NCI-H1105 treated with DMSO at 0.1 percent for 48 hours (cell line): Measurements from ENCODE around the gene GYPB.
"Not testable (repeated sequence)": the region's sequence is repeated elsewhere in the genome, so short reads cannot be mapped to it uniquely, and the experiment has no call there.

Experiments used
- DNase-seq: peaks from one replicate; lab custom pipeline; 2025; lab: John Stamatoyannopoulos, UW

The GYPB gene

DNA sequence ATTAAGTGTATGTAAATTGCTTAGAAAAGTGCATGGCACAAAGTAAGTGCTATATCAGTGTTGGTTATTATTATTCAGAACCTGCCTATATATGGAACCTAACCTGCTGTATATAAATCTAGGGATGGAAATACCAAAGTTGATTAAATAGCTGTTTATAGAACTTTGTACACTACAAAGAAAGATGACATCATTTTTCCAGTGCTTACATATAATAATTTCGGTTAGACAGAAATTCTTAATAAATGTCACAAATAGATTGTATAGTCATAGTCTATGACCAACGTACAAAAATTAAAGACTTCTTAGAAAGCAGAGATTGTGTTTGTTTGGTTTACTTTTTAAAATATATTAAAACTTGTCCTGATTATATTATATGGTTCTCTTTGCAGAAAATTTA lies 4.4 kb downstream of the GYPB start:
- DNase-seq: no peak

DNA sequence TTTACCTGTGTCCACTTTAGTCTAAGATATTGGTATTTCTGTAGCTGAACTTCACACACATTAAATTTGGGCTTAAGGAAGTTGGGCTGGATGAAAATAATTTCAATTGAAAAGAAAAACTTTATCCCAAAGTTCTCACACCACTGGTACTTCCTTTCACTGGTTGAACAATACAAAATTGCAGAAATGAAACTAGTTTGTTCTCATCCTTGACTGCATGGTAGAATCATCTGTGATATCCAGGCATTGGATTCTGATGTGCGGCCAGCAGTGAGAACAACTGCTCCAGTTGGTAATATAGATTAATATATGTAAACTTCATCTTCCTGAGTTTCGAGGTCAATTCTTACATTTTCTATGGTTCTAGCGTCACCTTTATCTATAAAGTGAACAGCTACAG lies 10.6 kb downstream of the GYPB start:
- not testable (repeated sequence) for DNase-seq

DNA sequence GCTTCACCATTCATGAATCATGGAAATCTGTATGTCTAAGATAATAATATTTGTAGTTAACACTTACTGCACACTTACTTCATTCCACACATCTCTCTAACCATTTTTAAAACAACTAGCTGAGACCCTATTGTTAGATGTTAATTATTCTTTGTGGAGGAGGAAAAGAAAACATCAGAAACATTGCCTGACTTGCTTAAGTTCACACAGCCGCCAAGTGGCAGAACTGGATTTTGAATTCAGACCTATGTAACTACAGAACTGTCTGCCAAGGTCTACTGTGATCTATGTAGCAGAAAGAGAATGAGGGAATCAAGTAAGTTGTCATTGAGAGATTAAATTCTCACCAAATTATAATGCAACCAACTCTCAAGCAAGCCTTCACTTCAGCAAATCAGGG lies 11.2 kb downstream of the GYPB start:
- DNase-seq: not testable (repeated sequence)

DNA sequence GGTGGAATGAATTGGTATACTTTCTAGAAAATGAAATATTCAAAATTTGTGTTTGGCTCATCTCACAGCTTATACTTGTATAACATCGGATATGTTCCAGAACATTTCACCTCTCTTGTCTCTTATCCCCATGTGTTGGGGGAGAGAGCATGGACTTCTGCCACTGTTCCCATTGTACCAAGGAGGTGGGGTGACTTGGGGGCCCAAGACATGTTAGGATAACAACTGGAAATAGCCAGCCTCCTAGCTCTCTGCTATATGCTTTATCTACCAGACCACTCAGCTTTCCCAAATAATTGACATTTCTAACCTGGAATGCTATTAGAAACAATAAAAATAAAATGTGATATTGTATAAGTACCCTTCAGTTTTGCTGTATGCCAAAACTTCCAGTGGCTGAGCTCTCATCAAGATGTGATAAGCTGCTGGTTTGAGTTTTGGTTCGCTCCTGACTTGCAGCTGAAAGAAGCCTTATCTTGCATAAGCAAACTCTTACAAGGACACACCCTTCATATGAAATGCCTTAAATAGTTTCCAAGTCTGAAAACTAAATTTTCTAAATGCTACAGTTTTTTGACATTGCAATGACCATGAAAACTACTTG lies 12.9 kb downstream of the GYPB start:
- DNase-seq: not testable (repeated sequence)

DNA sequence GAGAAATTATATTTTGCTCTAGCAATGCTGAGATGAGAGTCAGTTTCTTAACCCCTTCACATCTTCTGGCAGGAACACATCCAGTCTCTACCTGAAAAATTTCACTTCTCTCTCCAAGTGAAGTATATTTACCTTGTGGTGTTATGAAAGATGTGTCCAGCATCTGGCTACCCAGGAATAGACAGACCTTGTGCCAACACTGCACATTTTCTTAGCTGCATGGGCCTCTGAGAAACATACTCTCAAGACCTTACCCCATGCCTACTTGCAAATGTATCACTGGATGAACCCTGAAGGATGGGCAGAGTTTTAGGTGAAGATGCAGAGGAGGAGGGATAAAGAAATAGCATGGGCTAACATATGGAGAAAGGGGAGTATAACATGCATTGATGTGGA lies 13.6 kb downstream of the GYPB start:
- not testable (repeated sequence) for DNase-seq

DNA sequence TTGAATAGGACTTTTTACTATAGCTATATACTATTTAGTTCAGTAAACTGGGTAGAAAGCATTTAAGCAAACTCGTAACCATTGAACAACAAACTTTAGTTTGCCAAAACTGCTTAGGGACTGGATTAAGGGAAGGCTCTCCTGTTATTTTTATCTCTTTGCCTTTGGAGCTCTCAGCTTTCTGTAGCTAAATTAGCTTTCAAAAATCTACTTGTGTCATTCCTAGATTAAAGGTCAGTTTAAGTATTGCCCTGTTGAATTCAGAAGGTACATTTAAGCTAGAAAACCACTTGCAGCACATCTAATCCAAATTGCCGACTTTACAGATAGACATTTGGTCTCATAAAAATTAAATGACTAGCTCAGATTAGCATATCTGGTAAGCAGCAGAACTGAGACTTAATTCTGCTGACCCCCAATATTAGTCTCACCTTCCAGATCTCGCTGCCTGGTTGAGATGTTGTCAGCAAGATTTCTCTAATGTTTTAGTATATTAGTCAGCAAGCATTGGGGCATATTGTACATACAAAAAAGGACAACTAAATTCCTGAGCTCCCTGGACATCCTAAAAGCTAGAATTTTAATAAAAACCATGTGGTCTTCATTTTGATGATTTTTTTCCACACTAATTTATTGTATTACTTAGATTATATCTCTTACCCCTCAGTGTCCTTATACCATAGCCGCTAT lies 14.2 kb downstream of the GYPB start:
- not testable (repeated sequence) for DNase-seq

DNA sequence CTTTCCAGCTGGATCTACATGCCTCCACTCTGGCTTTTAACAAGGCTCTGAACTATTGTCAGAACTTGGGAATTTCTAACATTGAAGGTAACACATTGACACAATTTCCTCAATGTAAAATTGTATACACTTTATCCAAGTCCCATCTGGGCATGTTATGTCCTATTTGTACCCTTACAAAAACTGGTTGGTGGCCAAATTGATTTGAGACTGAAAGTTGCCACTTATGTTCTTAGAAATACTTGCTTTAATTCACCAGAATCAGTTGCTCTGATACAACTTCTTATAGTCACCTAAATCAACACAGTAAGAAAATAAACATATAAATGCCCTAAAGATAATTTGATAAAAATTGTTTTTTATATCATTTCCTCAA lies 15.3 kb downstream of the GYPB start:
- DNase-seq: not testable (repeated sequence)

DNA sequence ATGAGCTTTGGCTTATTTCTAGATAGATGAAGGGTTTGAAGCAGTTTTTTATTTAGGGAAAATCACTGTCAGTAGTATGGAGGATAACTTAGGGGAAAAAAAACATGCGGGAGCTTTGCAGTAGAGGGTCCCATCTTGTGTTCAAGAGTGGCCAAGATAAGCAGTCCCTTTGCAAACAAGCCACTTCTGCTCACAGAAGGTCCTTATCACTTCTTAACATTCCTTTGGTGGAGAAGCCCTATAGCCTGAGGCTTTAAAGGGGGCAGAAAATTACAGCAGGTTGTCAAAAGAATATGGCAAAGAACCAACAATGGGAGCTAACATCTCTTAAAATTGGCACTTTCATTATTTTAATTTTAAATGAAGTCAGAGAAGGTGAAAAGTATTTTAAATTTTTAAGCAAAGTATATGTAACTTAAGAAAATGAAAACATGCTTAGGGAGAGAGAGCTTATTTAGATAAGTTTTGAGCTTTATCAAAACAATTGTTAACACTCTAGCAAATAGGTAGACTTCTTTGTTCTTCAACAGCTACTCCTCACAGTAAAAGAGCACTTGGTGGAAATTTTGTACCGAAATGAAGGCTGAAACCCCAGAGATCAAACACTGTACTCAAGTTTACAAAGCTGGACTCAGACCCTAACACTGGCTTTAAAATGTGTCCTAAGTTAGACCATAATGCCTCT lies 15.8 kb downstream of the GYPB start:
- DNase-seq: not testable (repeated sequence)

DNA sequence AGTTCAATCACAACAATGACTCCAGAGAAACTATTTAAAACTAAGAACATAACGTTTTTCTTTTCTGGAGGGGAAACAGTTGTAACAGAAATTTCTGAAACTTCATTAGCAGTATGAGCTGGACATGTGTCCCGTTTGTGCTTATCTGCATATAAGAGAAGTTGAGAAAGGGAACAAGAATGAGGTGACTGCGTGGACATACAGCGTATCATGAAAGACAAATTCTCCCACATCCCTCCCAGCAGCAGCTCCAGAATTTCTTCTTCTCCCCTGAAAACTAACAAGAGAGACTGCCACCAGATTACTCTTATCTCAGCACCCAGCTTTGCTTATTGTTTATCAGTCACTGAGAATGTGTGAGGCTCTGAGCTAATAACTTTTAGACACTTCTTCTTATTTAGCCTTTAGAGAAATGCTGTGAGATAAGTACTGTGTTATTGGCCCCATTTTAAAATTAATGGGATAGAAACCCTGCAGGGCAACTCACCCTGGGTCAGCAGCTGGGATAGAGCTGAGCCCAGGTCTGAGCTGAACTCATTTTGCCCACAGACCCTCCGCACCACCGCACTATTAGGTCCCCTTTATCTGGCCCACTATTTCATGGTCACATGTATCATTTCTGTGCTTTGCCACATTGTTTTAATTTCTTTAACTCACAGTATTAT lies 18.7 kb downstream of the GYPB start:
- DNase-seq: not testable (repeated sequence)

DNA sequence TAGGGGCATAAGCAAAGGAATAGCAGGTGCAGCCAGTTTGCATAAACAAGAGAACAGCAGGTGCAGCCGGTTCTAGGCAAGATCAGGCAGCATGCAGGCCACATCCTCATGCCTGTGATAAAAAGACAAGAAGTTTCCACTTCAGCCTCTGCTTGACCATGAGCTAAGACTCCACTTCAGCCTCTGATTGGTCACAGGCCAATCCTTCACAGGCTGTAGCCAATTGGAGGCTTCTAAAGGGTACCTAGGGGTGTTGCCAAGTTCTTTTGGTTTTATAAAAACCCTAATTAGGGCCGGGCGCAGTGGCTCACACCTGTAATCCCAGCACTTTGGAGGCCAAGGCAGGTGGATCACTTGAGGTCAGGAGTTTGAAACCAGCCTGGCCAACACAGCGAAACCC lies 23.0 kb downstream of the GYPB start:
- DNase-seq: not testable (repeated sequence)

DNA sequence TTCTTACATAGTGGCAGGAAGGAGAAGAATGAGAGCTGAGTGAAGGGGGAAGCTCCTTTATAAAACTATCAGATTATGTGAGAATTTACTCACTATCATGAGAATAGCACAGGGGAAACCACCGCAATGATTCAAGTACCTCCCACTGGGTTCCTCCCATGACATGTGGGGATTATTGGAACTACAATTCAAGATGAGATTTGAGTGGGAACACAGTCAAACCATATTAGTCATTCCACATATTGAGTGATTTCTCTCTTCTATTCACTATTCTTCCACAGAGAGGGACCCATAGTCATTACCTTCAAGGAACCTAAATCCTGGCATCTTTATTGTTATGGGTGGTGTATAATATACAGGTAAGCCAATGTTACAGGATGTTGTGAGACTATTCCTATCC lies 27.4 kb downstream of the GYPB start:
- not testable (repeated sequence) for DNase-seq

DNA sequence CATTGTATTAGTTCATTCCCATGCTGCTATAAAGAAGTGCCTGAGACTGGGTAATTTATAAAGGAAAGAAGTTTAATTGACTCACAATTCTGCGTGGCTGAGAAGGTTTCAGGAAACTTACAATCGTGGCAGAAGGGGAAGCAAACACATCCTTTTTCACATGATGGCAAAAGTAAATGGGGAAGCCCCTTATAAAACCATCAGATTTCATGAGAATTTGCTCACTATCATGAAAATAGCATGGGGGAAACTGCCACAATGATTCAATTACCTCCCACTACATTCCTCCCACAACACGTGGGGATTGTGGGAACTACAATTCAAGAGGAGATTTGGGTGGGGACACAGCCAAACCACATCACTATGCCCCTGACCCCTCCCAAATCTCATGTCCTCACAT lies 28.5 kb downstream of the GYPB start:
- not testable (repeated sequence) for DNase-seq

DNA sequence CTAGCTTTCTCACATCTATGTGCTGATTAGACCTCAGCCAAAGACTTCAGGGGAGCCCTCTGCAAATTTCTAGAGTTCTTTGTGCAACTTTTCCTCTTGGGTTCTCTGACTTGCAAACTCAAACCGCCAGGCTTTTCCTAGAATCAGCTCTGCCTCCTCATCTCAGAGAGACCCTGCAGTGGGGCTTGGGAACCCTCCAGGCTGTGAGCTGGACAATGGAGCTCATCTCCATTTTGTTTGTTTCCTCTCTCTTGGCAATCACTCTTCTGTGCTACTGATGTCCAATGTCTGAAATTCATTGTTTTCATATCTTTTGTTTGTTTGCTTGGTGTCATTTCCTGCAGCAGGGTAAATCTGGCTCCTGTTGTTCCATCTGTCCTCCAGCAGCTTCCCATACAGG lies 33.0 kb downstream of the GYPB start:
- no peak for DNase-seq

DNA sequence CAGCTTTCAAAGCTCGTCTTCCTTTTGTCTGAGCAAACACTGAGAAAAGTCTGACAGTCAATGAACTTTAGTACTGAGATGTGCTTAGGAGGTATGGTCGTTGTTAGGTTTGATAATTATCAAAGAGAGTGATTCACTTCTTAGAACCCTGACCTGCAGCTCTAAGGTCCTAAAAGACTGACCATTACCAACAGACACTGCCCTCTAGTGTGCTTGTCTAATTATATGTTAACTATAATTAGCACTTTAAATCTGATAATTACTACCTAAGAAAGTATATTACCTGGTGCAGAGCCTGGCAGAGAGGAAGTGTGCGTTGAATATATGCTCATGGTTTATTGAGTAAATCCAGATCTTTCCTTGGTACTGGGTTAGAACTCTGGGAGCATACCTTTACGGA lies 38.4 kb downstream of the GYPB start:
- DNase-seq: not testable (repeated sequence)

DNA sequence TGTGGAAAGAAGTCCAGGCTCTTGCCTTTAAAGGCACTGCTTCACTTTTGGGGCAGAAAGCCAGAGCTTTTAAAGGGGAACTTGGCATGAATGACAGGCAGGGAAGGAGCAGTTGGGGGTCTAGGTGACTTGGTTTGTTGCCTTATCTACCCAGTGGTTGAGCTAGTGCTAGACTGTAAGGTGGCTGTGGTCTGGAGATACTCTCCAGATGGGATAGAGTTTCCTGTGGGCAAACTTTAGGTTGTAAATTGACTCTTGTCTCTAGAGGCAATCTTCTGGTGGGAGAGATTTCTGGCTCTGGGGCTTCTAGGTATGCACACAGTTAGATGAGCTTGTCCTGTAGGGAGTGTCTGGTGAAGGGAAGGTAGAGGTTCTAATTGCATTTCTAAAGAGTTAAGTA lies 43.7 kb downstream of the GYPB start:
- DNase-seq: not testable (repeated sequence)

DNA sequence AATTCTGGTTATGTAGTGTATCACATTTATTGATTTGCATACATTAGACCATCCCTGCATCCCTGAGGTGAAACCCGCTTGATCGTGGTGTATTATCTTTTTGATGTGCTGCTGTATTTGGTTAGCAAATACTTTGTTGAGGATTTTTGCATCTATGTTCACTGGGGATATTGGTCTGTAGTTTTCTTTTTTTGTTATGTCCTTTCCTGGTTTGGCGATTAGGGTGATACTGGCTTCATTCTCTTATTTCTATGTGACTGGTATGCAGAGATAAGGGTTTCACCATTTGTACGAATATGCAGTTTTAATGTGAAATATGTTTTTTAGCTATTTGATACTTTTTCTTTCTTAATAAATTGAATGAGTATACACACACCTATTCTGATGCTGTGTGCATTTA lies 45.2 kb downstream of the GYPB start:
- DNase-seq: not testable (repeated sequence)

DNA sequence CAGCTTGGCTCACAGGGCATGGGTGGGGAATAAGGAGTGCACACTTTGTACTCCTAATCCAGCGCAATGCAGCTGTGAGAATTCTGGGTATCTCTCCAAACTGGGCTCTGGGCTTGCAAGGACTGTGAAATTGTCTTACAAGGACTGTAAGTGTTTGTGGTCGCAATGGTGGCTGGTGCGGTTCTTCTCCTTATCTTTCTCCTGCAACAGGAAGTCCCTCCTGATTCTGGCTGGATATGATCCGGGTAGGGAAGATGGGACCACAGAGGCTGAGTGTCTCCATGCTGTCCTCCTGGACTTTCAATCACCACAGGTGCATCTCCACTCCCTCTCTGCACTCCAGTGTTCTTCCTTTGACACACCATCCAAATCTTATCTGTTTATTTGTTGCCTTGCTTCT lies 58.1 kb downstream of the GYPB start:
- DNase-seq: no peak

DNA sequence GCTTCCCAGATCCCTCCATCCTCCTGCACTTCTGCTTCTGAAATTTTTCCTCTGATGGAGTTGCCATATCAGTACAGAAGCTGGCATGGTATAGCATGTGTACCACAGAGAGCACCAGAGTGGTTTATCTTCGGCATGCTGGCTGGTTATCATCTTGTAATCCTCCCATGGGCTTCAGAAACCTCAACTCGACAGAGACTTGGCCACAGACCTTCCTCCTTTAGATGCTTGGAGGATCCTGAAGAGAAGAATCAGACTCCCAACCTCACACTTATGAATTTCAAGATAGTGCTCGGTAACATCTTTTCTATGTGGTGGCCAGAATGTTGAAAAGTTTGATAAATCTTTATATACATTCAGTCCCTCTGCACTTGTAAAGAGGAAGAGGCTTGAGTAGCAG lies 63.9 kb downstream of the GYPB start:
- DNase-seq: not testable (repeated sequence)

DNA sequence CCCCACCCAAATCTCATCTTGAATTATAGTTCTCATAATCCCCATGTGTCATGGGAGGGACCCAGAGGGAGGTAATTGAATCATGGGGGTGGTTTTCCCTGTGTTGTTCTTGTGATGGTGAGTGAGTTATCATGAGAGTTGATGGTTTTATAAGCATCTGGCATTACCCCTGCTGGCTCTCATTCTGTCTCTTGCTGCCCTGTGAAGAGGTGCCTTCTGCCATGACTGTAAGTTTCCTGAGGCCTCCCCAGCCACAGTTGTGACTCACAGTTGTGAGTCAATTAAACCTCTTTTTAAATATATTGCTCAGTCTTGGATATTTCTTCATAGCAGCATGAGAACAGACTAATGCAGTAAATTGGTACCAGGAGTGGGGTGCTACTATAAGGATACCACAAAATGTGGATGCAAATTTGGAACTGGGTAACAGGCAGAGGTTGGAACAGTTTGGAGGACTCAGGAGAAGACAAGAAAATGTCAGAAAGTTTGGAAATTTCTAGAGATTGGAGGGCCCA lies 67.7 kb downstream of the GYPB start:
- DNase-seq: not testable (repeated sequence)

DNA sequence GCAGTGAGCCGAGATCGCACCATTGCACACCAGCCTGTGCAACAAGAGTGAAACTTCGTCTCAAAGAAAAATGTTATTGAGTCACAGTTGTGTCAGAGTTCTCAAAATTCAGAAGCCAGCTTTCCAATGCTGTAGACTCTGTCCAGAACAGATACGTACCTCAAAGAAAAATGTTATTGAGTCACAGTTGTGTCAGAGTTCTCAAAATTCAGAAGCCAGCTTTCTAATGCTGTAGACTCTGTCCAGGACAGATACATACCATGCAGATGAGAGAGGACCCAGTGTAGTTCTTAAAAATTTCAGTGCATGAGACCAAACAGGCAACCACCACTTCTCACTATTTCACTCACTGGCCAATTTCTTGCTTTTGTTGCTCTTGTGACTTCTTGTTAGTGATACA lies 68.2 kb downstream of the GYPB start:
- not testable (repeated sequence) for DNase-seq

DNA sequence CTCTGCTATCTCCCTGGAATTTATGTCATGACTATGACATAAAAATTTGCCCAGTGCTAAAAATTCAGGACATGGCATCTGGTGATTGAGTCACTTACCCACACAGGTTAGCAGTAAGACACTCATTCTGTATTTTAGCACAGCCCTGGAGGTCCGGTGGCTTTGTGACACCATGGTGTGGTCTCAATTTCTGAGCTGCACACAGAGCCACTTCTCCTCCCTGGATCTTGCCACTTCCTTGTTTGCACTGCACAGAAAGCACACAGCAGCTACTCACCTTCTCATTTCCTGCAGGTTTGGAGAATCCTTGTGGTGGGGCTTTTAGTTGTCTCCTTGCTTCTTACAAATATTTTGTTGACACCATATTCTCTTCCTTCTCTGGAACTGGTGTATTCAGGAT lies 69.0 kb downstream of the GYPB start:
- DNase-seq: not testable (repeated sequence)

DNA sequence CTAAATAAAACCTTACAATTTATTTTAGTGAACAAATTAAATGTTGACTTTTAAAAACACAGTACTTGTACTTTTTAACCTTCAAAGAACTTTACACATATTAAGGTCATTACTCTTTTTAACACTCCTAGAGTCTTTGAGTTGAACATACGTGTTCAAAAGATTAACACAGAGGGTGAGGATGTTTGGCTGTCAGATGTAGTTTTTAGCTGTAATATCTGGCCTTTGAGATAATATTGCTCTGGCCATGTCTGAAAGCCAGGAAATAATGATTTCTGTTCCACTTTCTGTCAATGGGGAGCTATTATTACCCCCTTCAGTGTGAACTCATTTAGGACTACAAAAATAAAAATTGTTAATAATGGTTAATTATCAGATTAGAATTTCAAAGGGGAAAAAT lies 71.7 kb downstream of the GYPB start:
- DNase-seq: not testable (repeated sequence)
